ENCODE measurements around the gene CHID1.
A peak's percentile ranks its signal among the peaks of the same experiment; 100 is the strongest.

Gene CHID1

DNA sequence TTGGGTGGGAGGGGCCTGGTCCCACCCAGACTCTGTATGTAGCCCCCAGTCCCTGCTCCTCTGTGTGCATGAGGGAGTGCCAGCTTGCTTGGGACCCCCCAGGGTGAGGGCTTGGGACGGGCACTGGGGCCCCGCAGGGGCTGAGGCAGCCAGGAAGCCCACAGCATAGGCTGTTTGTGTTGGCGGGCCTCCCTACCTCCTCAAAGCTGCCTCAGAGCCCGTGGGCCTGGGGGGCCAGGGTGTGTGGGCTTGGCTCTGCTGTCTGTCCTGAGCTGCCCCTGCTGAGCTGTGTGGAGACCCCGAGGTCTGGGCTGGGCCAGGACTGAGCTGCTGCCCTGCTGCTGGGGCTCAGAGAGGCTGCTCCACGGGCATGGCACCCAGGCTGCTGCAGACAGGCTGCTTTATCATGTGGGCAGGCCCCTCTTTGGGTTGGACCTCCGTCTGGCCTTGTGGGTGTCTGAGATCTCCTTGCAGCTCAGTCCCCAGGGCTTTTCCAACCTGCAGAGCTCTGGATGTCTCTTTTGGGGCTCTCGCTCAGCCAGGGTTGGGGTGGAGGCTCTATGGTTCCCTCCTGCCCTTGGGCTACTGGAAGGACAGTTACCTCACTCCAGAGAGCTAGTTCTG lies 64.6 kb downstream of the CHID1 start:
- no peak for DNase-seq

DNA sequence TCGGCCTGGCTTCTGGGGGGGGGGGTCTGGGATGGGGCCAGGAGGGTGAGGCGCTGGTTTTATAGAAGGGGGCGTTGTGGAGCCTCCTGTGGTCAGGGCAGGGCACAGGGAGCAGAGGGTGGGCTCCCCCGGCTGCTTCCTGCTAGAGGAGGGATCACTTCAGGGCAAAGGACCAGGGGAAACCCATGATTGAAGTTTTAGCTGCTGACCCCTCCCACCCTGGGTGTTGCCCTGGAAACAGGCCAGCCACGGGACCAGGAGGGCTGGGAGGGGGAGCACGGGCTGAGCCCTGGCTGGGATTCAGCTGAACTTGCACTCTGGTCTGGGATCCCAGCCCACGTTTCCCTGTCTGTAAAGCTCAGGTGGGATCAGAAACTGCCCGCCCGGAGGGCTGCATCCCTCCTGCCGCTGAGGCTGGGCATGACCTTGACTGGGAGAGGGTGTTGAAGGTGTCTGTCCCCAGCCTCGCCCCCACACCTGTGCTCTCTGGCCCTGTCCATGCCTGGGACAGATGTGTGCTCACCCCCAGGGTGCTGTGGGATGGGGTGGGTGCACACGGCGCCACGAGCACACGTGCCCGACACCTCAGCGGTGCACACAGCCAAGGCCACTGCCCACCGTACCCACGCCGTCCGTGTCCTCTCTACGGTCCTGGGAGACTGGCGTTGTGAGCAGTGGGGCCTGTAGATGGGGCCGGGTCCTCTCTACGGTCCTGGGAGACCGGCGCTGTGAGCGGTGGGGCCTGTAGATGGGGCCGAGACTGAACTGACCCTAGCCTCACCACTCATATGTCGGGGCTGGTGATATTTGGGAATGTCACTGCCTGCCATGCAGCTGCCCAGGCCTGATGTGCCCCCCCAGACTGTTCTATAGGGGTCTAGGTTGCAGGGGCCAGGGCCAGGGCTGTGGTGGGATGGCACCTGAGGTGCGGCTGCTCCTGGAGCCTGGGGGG lies 65.6 kb downstream of the CHID1 start:
- no peak for DNase-seq

DNA sequence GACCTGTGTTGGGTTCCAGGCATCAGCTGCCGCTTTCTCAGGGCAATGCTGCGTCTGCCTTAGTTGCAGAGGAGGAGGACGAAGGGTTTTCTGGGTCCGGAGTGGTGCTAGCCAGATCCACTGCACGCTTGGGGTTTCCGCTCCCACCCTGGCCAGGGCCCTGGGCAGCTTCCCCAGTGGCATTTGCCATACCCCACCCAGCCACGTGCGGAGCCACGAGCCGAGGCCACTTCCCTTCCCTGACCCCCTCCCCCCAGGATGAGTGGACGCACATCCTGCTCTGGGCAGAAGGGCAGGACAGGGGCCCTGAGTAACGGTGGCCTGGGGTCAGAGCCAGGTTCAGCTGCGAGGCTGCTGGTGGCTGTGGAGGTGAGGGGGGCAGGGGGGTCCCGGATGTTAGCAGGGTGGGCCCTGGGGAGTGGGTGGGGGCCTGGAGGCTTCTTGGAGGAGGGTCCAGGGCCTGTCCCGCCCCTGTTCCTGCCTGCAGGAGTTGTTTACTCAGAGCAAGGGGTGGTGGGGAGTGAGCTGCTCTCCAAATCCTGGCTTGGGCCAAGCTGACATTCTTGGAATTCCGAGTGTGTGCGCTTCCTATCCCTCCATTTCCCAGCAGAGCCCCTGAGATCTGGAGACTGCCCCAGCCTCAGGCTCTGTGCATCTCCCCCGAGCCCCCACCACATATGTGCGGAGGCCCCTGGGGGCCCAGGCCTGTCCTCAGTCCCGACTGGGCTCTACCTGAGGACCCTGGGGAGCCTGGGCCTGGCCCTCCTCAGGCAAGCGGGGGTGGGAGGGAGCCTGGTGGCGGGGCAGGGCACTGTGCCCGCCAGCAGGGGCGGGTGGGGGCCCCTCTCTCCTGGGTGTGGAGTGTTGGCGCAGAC lies 66.6 kb downstream of the CHID1 start:
- no peak for DNase-seq

GRCh38 chr11:843086-843734 lies 67.4 kb downstream of the CHID1 start:
- DNase-seq: no peak

DNA sequence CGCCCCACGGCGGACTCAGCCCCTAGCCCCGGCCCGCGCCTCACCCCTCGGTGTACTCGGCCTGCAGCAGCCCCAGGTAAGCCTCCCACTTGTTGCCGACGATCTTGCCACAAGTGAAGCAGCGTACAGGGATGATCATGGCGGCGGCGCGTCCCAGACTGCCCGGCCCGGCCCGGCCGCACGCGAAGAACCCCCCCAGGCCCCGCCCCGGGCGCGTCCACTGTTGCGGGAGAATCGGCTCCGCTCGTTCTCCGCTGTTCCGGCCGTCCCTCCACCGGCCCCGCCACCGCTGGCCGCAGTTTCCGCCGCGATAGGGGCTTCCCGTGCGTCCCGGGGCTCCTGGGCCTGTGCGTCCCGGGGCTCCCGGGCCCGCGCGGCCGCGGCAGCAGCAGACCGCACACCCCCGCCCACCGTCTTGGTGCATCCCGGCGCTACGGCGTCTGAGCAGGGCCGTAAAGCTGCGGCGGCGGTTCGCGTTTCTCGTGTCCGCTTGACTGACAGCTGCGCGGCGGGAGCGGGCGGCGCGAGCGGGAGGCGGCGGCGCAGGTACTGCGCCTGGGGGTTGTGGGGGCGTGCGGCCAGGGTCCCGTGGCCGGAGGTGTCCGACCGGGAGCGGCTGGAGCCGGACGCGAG lies 68.1 kb downstream of the CHID1 start, which contains the start of the genes POLR2L and TSPAN4:
Gene POLR2L, minus strand, starts transcription at position 160 of the 633 bp plus-strand sequence. Its CDS starts 21 bp downstream, at position 139.
Gene TSPAN4, plus strand, starts transcription at position 483 of the 633 bp plus-strand sequence. CDS start 7,453 bp downstream, outside the sequence.
- DNase-seq: peak; percentile 77 to 93

DNA sequence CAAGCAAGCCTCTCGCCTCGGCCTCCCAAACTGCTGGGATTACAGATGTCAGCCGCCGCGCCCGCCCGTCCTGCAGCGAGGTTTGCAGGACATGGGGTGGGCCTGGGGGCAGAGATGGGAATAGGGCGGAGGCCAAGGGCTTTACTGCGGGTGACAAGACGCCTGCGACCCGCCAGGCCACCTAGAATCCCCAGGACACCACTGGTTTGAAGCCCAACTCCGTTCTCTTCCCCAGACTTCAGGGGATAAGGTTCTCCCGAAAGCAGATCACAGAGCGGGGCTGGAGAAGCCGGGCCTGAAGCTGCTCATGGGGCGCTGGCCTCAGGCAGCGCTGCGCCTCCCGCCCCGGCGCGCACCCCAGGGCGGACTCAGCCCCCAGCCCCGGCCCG lies 68.6 kb downstream of the CHID1 start:
- DNase-seq: no peak

- DNase-seq: no peak
Observed at GRCh38 chr11:839875-840617, 70.6 kb downstream of the CHID1 start.

DNA sequence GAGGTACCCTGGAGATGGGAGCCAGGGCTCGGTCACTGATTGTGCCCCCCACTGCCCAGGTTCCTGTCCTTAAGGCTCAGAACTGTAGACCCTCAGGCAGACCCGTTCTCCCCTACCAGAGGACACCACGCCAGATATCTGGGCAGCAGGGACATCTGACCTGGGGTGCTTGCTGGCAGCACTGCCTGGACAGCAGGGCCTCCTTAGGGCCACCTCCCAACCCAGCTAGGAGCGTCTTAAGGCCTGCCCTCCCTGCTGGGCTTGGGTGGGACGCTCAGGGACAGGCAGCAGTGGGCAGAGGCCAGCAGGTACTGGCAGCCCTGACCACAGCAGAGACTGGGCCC lies 71.4 kb downstream of the CHID1 start:
- DNase-seq: no peak

DNA sequence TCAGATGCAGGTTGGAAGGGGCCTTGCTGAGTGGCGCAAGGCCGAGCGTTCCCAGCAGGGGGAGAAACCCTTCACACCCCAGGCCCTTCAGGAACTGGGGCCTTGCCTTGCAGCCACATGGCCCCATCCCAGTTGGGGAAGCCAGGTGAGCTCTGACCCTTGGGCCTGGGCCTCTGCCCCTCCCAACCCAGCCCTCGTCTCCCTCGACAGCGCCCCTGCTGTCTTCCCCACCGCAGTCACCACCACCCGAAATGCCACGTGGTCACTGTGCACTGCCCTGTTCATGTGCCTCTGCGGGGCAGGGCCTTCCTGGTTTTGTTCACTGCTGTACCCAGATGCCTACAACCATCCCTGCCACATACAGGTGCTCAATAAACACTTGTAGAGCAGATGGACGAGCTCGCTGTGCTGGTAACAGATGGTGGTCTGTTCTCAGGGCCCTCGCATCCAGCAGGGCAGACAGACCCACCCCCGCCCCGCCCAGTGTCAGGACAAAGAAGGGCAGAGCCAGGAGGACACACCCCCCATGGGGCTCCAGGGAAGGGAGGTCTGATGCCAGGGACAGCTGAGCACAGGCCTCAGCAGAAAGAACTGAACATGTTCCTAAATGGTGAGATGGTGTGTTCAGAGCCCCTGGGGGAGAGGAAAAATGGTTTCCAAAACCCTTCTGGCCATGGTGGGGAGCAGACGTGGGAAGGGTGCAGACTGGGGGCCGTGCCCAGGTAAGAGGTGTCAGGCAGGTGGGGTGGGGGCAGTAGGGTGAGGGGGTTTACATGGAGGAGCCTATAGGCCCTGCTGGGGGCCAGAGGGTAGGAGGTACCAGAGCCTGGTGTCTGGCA lies 72.0 kb downstream of the CHID1 start:
- DNase-seq: no peak

DNA sequence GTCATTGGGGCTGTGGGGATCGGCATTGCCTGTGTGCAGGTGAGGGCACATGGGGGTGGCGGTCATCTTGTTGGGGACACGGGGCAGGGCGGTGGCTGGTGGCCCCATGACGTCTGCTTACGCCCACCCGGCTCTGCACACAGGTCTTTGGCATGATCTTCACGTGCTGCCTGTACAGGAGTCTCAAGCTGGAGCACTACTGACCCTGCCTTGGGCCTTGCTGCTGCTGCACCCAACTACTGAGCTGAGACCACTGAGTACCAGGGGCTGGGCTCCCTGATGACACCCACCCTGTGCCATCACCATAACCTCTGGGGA lies 72.7 kb downstream of the CHID1 start:
- DNase-seq: no peak

DNA sequence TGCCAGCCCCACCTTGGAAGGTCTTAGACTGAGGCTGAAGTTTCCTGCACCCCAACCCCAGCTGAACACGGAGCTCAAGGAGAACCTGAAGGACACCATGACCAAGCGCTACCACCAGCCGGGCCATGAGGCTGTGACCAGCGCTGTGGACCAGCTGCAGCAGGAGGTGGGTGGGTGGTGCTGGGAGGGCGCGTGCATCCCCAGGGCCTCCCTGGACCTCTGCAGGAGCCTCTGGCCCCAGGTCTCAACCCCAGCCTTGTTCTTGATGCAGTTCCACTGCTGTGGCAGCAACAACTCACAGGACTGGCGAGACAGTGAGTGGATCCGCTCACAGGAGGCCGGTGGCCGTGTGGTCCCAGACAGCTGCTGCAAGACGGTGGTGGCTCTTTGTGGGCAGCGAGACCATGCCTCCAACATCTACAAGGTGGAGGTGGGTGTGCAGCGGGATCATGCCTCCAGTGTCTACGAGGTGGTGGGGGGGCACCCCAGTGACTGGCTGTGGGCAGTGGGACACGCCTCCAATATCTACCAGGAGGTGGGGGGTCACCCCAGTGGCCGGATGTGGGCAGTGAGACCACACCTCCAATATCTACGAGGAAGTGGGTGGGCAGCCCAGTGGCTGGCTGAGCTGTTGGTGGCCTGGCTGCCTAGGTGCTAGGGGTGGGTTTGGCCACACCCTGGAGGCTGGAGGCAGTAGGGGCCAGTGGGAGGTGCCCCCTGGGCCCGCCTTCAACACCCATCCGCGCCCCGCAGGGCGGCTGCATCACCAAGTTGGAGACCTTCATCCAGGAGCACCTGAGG lies 73.2 kb downstream of the CHID1 start:
- DNase-seq: no peak

DNA sequence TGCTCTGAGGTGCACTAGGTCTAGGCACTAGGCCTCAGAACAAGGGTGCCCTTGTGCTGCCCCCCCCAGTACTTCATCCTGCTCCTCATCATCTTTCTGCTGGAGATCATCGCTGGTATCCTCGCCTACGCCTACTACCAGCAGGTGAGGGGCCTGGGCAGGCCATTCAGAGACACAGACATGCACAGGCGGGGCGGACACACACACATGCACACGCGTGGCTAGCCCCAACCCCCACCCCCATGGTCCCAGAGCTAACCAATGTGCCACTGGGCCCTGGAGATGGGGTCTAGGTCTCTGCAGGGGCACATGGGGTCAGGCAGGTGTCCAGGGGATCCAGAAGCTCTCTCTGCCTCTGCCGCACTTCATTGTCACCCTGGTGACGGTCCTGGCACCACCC lies 73.9 kb downstream of the CHID1 start:
- DNase-seq: no peak

DNA sequence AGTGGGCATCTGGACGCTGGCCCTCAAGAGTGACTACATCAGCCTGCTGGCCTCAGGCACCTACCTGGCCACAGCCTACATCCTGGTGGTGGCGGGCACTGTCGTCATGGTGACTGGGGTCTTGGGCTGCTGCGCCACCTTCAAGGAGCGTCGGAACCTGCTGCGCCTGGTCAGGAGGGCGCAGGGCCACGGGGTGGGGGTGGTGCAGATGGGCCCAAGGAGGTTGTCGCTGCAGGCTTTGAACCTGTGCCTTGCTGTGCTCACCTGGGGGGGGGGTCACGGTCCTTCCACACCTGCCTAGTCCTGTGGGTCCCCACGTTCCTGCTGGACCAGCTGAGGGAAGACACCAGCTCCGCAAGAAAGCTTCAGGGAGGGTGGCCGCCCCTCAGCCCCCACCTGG lies 74.3 kb downstream of the CHID1 start:
- no peak for DNase-seq

DNA sequence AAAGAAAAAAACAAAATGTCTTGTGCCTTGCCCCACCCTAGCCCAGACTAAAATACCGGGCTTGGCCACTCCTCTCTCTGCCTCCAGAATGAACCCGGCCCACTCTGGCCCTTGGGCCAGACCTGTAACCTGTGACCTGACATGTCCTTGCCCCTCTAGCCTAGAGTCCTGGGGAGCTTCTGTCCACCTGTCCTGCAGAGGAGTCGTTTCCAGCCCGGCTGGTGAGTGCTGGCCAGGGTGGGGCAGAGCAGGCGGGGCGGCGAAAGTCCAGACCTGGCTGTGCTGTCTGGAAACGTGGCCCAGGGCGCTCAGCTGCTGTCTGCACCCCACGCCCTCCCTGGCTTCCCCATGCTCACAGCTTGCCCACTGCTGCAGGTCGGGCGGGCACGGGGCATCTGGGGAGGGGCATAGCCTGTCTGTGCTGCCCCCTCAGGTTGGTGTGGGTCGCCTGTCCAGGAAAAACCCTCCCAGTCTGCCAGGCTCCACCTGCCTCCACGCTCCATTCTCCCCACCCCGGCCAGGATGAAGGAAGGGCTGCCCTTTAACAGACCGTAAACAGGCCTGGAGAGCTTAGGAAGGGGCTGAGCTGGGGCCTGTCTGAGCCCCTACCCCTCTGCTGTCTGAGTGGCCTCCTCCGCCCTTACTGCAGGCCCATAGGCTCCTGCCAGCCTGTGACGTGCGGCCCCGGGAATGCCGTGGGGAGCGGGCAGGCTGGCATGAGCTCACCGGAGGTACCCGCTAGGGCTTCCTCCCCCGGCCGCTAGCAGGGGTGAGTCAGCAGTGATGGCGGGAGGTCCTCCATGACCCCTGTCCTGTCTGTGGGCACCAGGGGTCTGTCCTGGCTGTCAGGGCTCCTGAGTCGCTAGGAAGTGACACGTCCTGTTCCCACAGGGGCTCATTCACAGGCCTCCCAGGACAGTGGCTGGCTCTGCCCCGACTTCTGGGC lies 76.0 kb downstream of the CHID1 start:
- DNase-seq: no peak

- no peak for DNase-seq
Observed at GRCh38 chr11:833849-834311, 76.7 kb downstream of the CHID1 start.

- no peak for DNase-seq
Observed at GRCh38 chr11:833114-833791, 77.4 kb downstream of the CHID1 start.

- DNase-seq: peak; percentile 57 to 66
Observed at GRCh38 chr11:832529-833113, 78.0 kb downstream of the CHID1 start, which contains the start of gene CD151. TSS of gene CD151 (plus strand) at chr11:832952. CDS start at chr11:836070, 3,118 bp downstream.
